Adrenal gland (tissue), 12 donors: ENCODE results near the gene AFAP1L1. TPM values are rescaled to one million over a fixed set of nuclear protein-coding genes. Genes with fewer than 3 reads are reported as not detected.
A peak's percentile ranks its signal among the peaks of the same experiment; 100 is the strongest.

Source experiments
- DNase-seq, 7 donors: peaks; one replicate each; pipeline ENCODE4 v3.0.0-alpha.2; 2019 to 2020
- H3K27ac ChIP-seq, 5 donors: fragments of 200-600 bp; sonication (generic) in 4 of 5; 1 replicate in 3 of 5; 2 replicates in 2 of 5; pipeline versions ENCODE4 v1.5.1 to v1.8.0; 2016 to 2020; ENCODE audit warnings: mild to moderate bottlenecking in 1 of 5
- H3K27me3 ChIP-seq: fragments of 200-600 bp; 2 replicates; pipeline ENCODE4 v1.8.0; 2021
- H3K36me3 ChIP-seq, 2 donors: fragments of 200-600 bp; replicated peaks in 1 of 2; 1 replicate in 1 of 2; 2 replicates in 1 of 2; pipeline versions ENCODE4 v1.5.1 to v1.8.0; 2018 to 2022
- H3K4me1 ChIP-seq, 2 donors: fragments of 200-600 bp; replicated peaks in 1 of 2; 1 replicate in 1 of 2; 2 replicates in 1 of 2; pipeline versions ENCODE4 v1.5.1 to v1.8.0; 2018 to 2021
- H3K4me3 ChIP-seq, 4 donors: fragments of 200-600 bp; sonication (generic) in 3 of 4; one replicate each; pipeline ENCODE4 v1.5.1; 2016 to 2018
- H3K9me3 ChIP-seq, 3 donors: fragments of 200-600 bp; sonication (generic) in 1 of 3; replicated peaks in 1 of 3; 1 replicate in 2 of 3; 2 replicates in 1 of 3; pipeline versions ENCODE4 v1.5.1 to v1.8.0; 2016 to 2021
- CTCF ChIP-seq, 6 experiments: fragments of 450-650 bp in 4 of 6; fragments of 200-600 bp in 2 of 6; sonication (generic) in 1 of 6; IDR thresholded peaks; 1 replicate in 5 of 6; 2 replicates in 1 of 6; pipeline versions ENCODE4 v1.5.1 to v1.8.0; 2016 to 2021; ENCODE audit warnings: antibody characterized with exemption in 6 of 6, mild to moderate bottlenecking in 2 of 6, moderate library complexity in 1 of 6
- POLR2A ChIP-seq, 2 donors: fragments of 450-650 bp; IDR thresholded peaks; one replicate each; pipeline ENCODE4 v1.6.1; 2017; ENCODE audit warnings: antibody characterized with exemption in 2 of 2, mild to moderate bottlenecking in 2 of 2, moderate library complexity in 1 of 2
- WGBS, 4 donors: extraction: QIAGEN DNeasy Blood & Tissue Kit in 2 of 4; methylation state at CpG; one replicate each; pipeline versions ENCODE4 v1.1.5 to v1.1.7; 2013 to 2017; 5-methylcytosine and 5-hydroxymethylcytosine counted together
- intact Hi-C, 2 donors: fragments of 100-400 bp; cut with DNase I; formaldehyde crosslinking; loops; one replicate each; pipeline versions ENCODE4 v1.14.1 to v1.15.0; 2022 to 2023
- polyA plus RNA-seq, 3 donors: library from polyadenylated mRNA; stranded (reverse); fragments of 200-250 nt in 2 of 3; fragments of 350-450 nt in 1 of 3; fragmentation: Illumina TruSeq in 1 of 3; extraction: RNeasy Lipid Tissue Mini Kit (QIAGEN cat#74804) in 1 of 3; gene quantifications; one replicate each; pipeline ENCODE4 v1.2.3, GENCODE V29; 2013 to 2014
- total RNA-seq, 9 donors: library from RNA; depleted of rRNA in 4 of 9; stranded (reverse); fragments of >200 nt in 4 of 9; fragments of 120-200 nt in 1 of 9; fragmentation: NEBNext Ultra II Directional in 1 of 9; extraction: Animal tissue kit (Norgen Biotek cat#: 25700) in 1 of 9; gene quantifications; one replicate each; pipeline versions ENCODE4 v1.1.0 to v1.2.4, GENCODE V29; 2013 to 2023
- donor health status: healthy with polysubstance abuse.
- donor health status: Bipolar disorder and iron deficiency.
- donor health status: DM: yes; HTN: yes; CAD: no.
- donor health status: DM: no; HTN: no; CAD: no.
- donor health status: DM: no; HTN: no; CAD: no.
- donor health status: DM: yes; HTN: yes; CAD: no.

Gene AFAP1L1
- total and polyA plus RNA-seq, 12 donors: 4.3 to 13.4 (median 9.3) TPM

- intact Hi-C loops: no loop called here
- DNase-seq: no peak
- Histone ChIP-seq H3K27me3 (no peaks in the 10 kb centered on the region), H3K36me3 (no peaks in the 10 kb centered on the region), H3K4me3 (no peak overlapping the region), H3K4me1 (no peaks in the 10 kb centered on the region), H3K9me3 (peaks cover 0 to 12% (median 0%) of the 10 kb centered on the region in 3 donors), H3K27ac (no peak overlapping the region)
- TF ChIP-seq CTCF (IDR thresholded peaks at IDR 0.05) (no peak), POLR2A (IDR thresholded peaks at IDR 0.05) (no peak)
- 82 to 87% (median 85%) methylated on average over 7 of the region's 7 CpGs for WGBS, 4 donors
Measured at GRCh38 chr5:149265068-149265465, 6.6 kb upstream of the AFAP1L1 start.

GRCh38 chr5:149265597-149265996, 6.1 kb upstream of the AFAP1L1 start:
- no peaks in the 10 kb centered on the region for H3K4me1 ChIP-seq
- H3K9me3 ChIP-seq: peaks cover 0 to 12% (median 0%) of the 10 kb centered on the region in 3 donors
- 25 to 29% (median 29%) methylated on average over 4 of the region's 4 CpGs for WGBS, 4 donors
- no peak overlapping the region for H3K4me3 ChIP-seq
- no peak overlapping the region for H3K27ac ChIP-seq
- TF ChIP-seq CTCF (IDR thresholded peaks at IDR 0.05): peak; percentile 6 to 39 (median 25)
- no peak for TF ChIP-seq POLR2A (IDR thresholded peaks at IDR 0.05)
- no peaks in the 10 kb centered on the region for H3K27me3 ChIP-seq
- no peaks in the 10 kb centered on the region for H3K36me3 ChIP-seq
- no peak for DNase-seq
- intact Hi-C loops: no loop called here

GRCh38 chr5:149267241-149267973, 4.3 kb upstream of the AFAP1L1 start:
- Histone ChIP-seq H3K27ac (no peak overlapping the region), H3K36me3 (no peaks in the 10 kb centered on the region), H3K9me3 (peaks cover 0 to 12% (median 0%) of the 10 kb centered on the region in 3 donors), H3K4me3 (no peak overlapping the region), H3K4me1 (no peaks in the 10 kb centered on the region), H3K27me3 (peaks cover 15% of the 10 kb centered on the region)
- intact Hi-C loops: no loop called here
- no peak for TF ChIP-seq CTCF (IDR thresholded peaks at IDR 0.05)
- no peak for TF ChIP-seq POLR2A (IDR thresholded peaks at IDR 0.05)
- WGBS, 4 donors: 80 to 94% (median 91%) methylated on average over 9 of the region's 9 CpGs
- no peak for DNase-seq

- Histone ChIP-seq H3K9me3 (peaks cover 0 to 12% (median 0%) of the 10 kb centered on the region in 3 donors), H3K4me1 (no peaks in the 10 kb centered on the region), H3K4me3 (no peak overlapping the region), H3K27ac (no peak overlapping the region), H3K36me3 (no peaks in the 10 kb centered on the region), H3K27me3 (peaks cover 21% of the 10 kb centered on the region)
- no peak for TF ChIP-seq POLR2A (IDR thresholded peaks at IDR 0.05)
- peak; percentile 47 to 71 (median 66) for TF ChIP-seq CTCF (IDR thresholded peaks at IDR 0.05)
- DNase-seq: no peak
- intact Hi-C loops: no loop called here
- 52 to 57% (median 53%) methylated on average over 6 of the region's 6 CpGs for WGBS, 4 donors
Measured at GRCh38 chr5:149268928-149269557, 2.6 kb upstream of the AFAP1L1 start.
